HG03025 (cell line): ENCODE results near the gene BAIAP2.
"Not testable (repeated sequence)": the region's sequence is repeated elsewhere in the genome, so short reads cannot be mapped to it uniquely, and the experiment has no call there.

Experiments
- ATAC-seq: cut with Tn5 transposase; IDR thresholded peaks from one replicate; pipeline ENCODE4 v1.9.1; 2021; ENCODE audit warnings: mild to moderate bottlenecking, moderate library complexity; ENCODE audit not compliant: unreplicated experiment, low FRiP score

The BAIAP2 gene

DNA sequence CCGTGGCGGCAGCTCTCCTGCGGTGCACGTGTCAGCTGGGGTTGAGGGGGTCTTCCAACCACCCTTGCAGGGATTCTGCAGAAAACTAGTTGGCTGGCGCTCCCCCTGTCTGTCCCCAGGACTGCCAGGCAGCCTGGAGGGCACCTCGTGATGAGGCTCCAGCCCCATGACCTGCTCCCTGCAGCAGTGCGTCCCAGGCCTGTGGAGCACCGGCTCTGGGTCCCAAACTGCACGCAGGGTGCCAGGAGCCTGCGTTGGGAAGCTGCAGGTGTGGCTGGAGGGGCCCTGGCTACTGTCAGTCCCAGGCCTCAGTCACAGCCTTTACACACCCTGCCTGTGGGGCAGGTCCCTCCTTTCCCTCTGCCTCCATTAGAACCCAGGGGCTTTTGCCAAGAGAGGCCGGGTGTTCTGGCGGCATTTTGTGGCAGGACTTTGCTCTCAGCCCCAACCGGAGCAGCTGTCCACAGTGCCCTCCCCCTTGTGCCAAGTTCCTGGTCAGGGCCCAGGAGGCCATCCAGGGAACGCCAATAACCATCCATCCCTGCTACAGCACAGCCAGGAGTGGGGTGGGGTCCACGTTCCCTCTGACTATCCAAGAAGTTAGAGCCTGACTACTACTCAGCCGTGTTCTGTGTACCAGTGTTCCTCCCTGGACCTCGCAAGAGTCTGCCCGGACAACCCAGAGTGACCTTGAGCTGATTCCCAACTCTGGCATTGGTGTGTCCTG lies 34.2 kb upstream of the BAIAP2 start:
- no peak for ATAC-seq

DNA sequence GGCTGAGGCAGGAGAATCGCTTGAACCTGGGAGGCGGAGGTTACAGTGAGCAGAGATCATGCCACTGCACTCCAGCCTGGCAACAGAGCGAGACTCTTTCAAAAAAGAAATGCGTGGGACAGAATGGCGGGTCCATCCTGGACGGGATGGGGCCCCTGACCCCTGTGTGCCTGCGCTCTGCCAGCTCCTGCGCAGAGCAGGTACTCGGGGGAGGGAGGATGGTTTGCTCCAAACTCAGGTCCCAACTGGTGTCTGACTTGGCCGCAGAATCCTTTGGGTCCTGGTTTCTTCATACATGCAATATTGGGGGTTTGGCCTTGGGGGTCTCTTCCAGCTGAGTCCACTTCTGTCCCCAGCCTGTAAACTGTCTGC lies 33.0 kb upstream of the BAIAP2 start:
- ATAC-seq, result no peak

DNA sequence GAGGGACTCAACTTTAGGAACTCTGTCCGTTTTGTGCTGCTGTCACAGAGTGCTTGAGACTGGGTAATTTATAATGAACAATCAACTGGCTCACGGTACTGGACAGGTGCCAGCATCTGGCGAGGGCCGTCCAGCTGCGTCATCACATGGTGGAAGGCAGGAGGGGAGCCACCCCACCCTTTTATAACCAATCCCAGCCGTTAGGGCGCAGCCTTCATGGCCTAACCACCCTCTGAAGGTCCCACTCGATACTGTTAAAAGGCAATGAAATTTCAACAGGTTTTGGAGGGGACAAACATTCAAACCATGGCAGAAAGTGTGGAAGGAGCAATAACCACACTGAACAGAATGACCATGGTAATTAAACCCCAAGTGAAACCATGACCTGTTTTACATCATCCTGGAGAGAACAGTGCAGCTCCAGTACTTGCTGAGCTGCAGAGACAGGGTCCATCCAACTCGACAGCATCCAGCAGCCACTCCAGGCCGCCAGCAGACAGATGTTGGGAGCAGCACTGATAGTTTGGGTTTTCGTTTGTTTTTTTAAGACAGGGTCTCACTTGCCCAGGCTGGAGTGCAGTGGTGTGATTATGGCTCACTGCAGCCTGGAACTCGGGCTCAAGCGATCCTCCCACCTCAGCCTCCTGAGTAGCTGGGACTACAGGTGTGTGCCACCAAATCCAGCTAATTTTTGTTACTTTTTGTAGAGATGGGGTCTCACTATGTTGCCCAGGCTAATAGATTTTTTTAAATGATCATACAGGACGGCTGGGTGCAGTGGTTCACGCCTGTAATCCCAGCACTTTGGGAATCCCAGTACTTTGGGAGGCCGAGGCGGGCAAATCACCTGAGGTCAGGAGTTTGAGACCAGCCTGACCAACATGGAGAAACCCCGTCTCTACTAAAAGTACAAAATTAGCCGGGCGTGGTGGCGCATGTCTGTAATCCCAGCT lies 32.3 kb upstream of the BAIAP2 start:
- ATAC-seq, result no peak

DNA sequence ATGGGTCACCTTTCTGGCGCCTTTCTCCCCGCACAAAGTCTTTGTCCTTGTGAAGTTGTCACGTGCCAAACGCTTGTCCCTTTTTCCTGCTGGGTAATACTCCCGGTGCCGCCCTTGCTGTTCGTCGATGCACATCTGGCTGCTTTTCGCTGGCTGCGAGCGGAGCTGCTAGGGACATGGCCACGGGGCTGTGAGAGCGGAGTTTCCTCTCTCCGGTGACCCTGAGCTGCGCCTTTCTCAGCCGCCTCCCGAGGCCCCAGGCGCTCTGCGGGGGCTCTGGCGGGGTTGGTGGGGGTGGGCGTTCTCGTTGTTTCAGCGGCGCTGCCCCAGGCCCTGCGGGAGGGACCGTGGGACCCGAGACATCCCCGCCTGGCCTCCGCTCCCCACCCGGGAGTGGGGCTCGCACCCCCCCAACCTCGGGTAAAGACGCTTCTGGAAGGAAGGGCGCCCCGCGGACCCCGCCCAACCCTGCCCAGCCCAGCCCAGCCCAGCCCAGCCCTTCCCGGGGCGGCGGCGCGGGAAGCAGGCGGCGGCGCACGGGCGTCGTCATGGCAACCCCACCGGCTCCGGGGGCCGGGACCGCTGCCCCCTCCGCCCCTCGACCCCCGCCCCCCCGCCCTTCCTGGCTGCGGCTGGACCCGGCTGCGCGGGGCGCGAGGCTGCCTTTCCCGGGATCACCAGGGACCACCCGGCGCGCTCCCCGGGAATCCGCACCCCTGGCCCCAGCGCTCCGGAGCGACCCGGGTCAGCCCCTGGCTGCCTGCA lies 31.1 kb upstream of the BAIAP2 start:
- ATAC-seq, result no peak

DNA sequence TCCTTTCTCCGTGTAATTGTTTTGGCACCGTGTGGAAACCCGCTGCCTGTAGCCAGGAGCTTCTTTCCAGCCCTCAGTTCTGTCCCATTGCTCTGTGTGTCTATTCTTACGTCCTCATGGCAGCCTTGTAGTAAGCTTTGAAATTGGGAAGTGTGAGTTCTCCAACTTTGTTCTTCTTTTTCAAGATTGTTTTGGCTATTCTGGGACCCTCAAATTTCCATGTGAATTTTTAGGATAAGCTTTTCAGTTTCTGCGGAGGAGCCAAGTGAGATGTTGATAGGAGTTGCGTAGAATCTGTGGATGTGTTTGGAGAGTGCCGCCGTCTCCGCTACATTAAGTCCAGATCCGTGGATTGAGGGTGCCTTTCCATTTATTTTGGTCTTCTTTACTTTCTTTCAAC lies 28.1 kb upstream of the BAIAP2 start:
- ATAC-seq, result no peak

DNA sequence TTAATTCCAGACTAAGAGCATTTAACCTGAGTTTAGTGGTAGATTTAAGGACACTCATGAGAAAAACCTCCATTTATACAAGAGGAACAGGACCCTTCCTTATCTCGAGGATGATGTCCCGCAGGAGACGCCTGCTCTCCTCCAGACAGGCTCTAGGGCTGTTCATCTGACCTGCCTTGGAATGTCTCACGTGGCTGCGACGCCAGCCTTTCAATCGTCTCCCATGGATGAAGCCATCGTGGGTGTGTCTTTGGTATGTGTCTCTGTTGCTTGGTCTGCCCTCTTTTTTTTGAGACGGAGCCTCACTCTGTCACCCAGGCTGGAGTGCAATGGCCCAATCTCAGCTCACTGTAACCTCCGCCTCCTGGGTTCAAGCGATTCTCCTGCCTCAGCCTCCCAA lies 26.8 kb upstream of the BAIAP2 start:
- no peak for ATAC-seq

DNA sequence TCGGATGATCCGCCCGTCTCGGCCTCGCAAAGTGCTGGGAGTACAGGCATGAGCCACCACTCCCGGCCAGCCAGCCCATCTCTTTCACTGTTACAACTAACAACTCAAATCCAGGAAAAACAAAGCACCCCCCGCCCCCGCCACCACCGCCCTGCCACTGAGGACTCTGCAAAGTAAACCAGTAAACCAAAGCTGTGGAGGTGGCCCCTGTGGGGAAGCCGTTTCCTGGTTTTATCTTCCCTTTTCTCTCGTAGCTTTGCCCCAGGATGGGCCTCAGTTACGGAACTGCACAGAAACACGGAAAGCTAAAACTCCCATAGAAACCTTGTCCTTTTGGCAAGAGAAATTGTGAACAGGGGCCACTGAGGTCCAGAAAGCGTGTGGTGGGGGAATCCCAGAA lies 25.8 kb upstream of the BAIAP2 start:
- ATAC-seq, result no peak

DNA sequence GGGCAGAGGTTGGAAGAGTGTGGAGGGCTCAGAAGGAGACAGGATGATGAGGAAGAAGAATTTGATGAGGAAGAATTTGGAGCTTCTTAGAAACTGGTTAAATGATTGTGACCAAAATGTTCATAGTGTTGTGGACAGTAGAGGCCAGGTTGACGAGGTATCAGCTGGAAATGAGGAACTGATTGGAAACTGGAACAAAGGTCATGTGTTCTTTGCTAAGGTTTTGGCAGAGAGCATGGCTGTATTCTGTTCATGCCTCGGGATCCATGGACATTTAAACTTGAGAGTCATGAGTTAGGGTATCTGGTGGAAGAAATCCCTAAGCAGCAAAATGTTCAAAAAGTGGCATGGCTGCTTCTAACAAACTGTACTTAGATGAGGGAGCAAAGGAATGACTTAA lies 24.0 kb upstream of the BAIAP2 start:
- no peak for ATAC-seq

DNA sequence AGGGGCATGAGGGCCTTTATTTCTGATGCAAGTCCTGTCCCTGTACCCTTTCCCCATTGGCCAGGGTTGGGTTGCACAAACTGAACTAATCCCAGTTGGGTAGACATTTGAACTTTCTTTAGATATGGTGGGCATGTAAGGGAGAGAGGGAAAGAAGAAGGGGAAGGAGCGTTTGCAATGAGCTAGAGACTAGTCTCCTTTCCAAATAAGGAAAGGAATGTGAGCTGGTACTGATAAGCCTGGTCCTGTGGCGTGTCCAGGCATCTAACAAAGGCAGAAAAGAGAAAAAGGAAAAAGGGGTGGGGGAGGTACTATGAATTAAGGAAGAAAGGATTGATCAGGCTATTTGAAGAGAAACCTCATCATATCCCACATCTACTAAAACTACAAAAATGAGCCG lies 23.0 kb upstream of the BAIAP2 start:
- no peak for ATAC-seq

DNA sequence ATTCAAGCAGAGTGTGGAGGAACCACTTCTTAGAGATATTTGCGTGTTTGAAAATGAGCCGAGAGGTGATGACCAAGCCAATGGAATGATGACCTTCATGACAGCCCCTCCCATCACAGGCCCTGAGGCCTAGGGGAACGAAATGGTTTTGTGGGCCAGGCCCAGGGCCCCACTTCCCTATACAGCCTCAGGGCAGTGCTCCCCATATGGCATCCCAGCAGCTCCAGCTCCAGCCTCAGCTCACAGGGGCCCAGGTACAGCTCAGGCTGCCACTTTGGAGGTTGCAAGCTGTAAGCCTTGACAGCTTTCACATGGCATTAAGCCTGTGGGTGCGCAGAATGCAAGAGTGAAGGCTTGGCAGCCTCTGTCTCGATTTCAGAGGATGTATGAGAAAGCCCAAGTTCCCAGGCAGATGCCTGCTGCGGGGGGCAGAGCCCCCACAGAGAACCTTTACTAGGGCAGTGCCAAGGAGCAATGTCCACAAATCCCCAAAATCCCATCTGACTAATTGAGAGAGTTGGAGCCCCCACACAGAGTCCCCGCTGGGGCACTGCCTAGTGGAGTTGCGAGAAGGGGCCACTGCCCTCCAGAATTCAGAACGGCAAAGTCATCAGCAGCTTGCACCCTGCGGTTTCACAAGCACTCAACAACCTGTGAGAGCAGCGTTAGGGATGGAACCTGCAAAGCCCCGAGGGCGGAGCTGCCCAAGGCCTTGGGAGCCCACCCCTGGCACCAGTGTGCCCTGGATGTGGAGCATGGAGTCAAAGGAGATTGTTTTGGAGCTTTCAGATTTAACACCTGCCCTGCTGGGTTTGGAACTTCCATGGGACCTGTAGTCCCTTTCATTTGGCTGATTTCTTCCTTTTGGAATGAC lies 22.1 kb upstream of the BAIAP2 start:
- ATAC-seq, result no peak

DNA sequence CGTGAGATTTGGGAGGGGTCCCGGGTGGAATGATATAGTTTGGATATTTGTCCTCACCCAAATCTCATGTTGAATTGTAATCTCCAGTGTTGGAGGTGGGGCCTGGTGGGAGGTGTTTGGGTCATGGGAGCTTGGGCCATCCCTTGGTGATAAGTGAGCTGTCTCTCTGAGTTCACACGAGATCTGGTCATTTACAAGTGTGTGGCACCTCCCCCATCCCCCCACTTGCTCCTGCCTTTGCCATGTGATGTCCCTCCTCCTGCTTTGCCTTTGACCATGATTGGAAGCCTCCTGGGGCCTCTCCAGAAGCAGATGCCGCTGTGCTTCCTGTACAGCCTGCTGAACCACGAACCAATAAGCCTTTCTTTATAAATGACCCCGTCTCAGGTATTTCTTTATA lies 21.3 kb upstream of the BAIAP2 start:
- no peak for ATAC-seq

DNA sequence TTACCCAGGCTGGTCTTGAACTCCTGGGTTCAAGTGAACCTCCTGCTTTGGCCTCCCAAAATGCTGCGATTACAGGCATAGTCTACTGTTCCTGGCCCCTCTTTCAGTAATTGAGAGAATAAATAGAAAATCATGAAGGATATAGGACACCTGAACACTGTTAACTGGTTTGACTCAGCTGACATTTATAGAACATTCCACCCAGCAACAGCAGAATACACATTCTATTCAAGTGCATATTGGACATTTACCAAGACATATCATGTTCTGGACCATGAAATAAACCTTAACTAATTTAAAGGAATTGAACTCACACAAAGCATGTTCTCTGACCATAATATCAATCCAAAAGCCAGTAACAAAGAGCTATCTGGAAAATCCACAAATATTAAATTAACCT lies 19.8 kb upstream of the BAIAP2 start:
- no peak for ATAC-seq

DNA sequence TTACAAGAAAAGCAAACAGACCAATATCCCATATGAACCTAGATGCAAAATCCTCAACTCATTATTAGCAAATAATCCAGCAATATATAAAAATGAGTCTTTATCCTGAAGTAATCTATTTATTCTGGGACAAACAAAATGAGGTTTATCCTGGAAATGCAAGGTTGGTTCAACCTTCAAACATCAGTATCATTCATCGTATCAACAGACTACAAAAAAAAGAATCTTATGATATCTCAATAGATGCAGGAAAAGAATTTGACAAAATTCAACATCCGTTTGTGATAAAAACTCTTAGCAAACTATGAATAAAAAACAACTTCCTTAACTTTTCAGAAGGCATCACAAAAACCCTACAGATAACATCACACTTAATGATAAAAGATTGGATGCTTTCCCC lies 18.4 kb upstream of the BAIAP2 start:
- no peak for ATAC-seq

DNA sequence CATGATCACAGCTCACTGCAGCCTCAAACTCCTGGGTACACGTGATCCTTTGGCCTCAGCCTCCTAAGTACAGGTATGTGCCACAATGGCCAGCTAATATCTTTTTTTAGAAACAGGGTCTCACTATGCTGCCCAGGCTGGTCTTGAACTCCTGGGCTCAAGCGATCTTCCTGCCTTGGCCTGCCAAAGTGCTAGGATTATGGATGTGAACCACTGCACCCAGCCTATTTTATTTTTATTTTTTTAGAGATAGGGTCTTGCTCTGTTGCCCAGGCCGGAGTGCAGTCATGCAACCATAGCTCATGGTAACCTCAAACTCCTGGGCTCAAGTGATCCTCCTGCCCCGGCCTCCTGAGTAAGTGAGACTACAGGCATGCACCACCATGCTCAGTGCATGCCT lies 17.6 kb upstream of the BAIAP2 start:
- not testable (repeated sequence) for ATAC-seq

DNA sequence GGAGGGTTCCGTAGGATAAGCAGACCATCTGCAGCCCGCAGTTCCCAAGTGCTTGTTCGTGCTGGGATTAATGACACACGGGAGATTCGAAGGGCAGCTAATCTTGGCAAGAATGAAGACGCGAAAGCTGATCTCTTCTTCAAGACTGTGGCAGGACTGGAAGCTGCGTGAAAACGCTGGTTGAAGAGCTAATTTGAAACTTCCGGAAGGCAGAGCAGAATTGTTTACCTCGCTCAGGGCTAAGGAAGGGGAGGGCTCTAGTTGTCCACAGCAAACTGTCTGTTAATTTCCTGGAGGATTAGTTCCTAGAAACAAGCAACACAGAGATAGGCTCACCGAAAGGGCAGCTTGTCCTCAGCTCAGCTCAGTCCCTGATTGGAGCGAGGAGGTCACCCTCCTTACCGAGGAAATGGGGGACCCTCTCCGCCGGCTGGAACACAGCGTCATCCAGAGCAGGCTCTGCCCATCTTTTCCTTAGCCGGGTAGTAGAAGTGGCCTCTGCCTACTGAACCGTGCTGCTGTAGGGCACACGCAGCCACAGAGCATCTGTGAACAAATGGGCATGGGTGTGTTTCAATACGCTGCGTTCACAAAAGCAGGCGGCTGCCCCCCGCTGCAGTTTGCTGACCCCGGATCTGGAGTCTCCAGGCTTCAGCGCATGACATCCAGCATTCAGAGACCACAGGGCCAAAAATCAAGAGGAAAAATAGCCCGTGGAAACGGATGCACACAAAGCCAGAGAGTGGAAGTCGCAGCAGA lies 16.7 kb upstream of the BAIAP2 start:
- no peak for ATAC-seq

DNA sequence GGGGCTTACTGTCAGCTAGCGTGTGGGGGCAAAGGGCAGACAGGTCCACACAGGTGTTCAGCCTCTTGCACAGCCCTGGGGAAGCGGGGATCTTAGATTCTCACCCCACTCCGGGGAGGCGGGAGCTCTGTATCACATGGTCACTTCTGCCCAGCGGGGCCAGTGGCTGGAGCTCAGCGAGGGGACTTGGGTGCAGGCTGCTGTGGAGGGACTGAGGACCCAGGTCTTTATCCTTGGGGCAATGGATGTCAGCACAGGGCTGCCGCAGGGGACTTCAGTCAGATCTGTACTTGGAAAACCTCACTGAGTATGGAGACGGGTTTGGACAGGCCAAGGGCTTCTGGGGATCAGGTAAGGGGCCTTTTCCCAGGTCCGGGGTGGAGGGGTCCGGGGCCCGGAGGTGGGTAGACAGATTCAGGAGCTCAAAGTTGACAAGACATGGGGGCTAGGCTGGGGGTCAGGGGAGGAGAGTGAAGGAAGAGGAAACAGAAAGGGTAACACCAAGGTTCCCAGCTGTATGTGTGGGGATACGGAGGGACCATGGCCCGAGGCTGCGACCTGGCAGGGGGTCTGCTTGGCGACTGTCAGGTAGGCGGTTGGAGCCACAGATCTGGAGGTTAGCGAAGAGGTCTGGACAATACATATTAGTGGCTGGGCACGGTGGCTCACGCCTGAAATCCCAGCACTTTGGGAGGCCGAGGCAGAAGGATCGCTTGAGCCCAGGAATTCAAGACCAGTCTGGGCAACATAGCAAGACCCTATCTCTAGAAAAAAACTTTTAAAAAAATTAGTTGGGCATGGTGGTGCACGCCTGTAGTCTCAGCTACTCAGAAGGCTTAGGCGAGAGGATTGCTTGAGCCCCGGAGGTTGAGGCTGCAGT lies 15.1 kb upstream of the BAIAP2 start:
- no peak for ATAC-seq

DNA sequence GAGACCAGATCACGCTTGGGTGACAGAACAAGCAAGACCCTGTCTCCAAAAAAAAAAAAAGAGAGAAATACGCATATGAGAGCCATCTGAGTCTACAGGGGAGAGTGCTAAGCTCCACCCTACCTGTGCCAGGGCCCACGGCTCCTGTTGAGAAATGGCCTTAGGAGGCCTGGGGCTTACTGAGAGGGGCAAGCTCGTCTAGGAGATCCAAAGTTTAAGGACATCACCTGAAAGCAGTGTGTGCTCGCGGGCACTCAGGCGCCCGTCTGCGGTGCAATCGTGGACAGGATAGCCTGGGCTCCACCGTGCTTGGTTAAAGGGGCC lies 14.5 kb upstream of the BAIAP2 start:
- no peak for ATAC-seq

DNA sequence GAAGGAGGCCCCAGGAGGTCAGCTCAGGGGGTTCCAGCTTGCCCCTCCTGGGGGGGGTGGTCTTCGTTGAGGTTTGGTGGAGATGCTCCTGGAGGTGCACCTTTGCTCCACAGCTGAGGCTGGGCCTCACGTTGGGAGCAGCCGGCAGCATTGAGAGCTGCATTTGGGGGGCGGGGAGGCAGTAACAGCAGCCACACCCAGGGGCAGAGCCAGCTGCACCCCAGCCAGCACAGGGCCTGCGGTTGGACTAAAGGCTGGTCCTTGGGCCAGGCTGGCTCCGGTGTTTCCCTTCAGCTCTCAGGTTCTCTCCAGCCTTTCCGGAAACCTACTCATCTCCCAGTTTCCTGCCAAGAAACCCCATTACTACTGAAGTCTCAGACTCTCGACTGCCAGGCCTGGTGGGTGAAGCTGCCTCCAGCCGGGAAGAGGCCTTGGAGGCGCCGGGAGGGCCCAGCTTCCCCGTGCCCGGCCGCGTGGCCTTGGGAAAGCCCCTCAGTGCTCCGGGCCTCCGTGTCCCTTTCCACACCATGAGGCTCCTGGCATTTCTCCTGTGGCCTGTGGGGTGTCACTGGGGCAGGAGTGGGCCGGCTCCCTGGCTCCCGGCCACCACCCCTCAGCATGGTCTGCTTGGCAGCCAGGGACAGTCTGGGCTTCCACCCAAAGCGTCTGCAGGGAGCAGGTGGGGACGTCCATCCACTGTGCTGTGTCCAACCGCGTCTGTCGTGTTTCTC lies 14.0 kb upstream of the BAIAP2 start:
- no peak for ATAC-seq
